HG03103 (cell line): ENCODE results near the gene B4GALNT3.

Experiments
- ATAC-seq: cut with Tn5 transposase; IDR thresholded peaks from one replicate; pipeline ENCODE4 v1.9.1; 2021; ENCODE audit warnings: low read depth; ENCODE audit not compliant: unreplicated experiment

B4GALNT3 gene

DNA sequence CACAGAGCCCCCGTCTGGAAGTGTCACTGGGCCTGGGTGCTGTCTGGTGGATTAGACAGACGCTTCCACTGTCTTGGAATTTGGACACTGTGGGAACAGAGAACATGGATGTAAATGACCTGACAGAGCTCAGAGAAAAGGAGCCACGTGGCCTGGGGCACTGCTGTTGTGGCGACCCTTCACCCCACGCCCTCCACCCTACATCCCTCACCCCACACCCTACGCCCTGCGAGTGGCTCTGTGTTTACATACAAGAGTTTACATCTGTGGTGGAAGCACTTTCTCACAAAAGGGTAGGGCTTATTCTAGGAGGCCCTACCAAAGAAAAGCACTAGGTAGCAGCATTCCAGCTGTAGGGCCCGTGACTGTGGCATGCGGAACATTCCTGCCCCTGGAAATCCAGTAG lies 47.7 kb downstream of the B4GALNT3 start:
- no peak for ATAC-seq

DNA sequence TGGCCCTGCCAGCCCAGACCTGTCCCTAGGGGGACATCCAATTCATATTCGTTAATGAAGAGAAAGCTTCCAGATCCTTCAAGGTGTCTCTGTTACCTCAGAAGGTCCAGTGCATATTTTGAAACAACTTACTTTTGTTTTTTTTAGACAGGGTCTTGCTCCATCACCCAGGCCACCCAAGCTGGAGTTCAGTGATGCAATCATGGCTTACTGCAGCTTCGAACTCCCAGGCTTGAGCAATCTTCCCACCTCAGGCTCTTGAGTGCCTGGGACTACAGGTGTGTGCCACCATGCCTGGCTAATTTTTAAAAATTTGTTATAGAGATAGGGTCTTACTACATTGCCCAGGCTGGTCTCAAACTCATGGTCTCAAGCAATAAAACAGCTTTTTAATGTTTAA lies 48.4 kb downstream of the B4GALNT3 start:
- ATAC-seq, result no peak

DNA sequence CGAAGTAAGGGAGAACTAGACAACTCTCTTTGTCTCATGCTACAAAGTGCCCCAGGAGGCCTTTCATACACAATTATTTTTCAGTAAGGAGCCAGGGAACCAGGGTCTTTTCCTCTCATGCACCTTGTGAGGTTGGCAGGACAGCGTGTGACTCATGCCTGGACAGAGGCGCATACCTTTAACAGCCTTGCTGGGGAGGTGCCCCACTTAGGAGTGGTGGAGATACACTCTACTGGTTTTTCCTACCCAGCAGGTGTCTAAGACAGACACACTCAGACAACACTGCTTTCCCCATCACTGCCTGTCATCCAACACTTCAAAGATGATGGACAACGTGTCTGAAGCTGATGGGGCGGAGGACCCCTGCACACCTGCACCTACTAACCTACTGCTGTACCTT lies 49.1 kb downstream of the B4GALNT3 start:
- ATAC-seq, result no peak

DNA sequence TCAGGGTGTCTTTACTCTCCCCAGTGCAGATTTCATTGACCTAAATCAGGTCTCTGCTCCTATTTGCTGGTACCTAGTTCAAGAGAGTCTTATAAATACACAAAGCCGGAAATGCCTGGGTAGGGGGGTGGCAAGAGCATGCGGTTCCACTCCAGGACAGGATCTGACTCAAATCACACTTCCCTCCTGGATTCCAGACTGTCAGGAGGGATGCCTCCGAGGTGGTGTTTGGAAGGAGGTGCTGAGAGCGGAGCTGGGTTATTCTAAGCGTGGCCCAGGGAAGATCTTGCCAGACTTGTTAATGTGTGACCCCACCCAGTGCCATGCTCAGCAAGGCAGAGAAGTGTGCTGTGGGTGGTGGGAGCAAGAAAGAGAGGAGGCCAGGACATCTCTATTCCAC lies 49.8 kb downstream of the B4GALNT3 start:
- ATAC-seq, result no peak

DNA sequence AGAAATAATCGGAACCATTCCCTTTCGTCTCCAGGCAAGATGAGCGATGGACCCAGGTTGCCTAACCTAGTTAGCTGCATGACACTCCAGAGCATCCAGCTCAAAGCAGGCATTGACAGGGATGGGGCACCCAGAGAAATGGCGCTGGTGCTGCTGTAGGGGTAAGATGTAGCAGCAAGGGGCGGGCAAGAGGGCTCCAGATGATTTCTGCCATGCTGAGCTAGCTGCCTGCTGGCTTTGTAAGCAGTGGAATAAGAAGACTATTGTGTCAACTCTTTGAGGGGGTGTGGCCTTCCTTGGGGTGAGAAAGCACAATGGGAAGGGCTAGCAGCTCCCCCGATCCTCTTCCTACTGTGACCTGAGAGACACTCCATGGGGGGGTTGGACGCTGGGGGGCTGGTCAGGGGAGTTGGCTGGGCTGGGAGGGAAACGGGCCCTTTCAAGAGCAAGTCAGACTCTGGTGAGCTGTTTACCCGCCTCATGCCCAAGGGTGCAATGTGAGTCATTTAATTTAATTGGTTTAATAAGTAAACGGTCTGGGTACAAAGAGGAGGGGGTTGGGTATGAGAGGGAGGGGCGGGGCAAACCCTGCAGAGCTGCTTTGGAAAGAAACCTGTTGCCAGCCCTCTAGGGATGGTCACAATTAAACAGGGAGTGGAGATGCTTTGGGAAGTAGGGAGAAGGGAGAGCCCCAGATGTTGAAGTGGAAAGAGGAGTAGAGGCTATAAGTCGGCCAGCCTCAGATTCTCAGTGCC lies 50.5 kb downstream of the B4GALNT3 start:
- no peak for ATAC-seq

DNA sequence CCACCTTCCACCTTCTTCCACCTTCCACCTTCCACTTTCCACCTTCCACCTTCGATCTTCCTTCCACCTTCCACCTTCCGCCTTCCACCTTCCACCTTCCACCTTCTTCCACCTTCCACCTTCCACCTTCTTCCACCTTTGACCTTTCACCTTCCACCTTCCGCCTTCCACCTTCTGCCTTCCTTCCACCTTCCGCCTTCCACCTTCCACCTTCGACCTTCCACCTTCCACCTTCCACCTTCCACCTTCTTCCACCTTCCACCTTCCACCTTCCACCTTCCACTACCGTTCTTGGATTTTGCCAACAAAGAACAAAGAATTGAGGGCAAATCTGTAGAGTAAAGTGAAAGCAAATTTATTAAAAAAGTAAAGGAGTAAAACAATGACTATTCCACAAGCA lies 53.2 kb downstream of the B4GALNT3 start:
- no peak for ATAC-seq

DNA sequence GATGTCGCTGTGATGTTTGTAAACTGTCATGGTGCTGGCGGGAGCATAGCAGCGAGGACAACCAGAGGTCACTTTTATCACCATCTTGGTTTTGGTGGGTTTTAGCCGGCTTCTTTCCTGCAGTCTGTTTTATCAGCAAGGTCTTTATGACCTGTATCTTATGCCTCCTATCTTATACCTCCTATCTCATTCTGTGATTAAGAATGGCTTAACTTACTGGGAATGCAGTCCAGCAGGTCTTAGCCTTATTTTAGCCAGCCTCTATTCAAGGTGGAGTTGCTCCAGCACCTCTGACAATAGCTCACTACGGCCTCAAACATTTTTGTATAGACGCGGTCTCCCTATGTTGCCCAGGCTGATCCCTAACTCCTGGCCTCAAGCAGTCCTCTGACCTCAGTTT lies 53.7 kb downstream of the B4GALNT3 start:
- ATAC-seq, result no peak

DNA sequence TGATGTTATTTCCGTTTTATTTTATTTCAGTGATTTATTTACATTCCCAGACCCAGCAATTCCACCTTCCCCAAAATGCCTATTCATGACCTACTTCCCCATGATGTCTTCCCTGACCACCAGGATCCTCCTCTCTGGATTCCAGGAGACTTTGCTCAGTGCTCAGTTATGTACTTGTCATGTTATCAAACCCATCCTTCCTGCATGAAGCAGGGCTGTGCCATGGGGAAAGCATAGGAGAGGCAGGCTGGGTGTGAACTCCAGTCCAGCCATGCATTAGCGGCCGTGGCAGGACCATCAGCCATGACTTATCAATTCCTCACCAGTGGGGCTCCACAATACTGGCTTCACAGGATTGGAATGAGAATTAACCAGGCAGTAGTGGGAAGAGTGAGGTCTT lies 57.8 kb downstream of the B4GALNT3 start:
- no peak for ATAC-seq

DNA sequence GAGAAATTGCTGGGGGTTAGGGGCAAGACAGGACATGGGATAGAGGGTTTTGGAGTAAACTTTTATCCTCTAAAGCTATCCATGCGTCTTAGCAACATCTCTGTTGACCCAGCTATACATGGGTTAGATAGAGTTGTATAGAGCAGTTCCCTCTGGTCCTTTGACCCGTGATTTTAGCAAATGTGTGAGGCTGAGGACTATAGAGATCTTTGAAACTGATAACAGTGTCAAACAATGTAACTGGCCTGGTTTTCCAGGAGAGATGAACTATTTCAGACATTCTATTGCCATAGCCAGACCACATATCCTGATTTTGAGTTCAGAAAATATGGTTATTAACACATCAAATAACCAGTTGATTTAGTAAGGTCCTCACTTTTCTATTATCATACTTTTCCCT lies 60.4 kb downstream of the B4GALNT3 start:
- ATAC-seq, result no peak

DNA sequence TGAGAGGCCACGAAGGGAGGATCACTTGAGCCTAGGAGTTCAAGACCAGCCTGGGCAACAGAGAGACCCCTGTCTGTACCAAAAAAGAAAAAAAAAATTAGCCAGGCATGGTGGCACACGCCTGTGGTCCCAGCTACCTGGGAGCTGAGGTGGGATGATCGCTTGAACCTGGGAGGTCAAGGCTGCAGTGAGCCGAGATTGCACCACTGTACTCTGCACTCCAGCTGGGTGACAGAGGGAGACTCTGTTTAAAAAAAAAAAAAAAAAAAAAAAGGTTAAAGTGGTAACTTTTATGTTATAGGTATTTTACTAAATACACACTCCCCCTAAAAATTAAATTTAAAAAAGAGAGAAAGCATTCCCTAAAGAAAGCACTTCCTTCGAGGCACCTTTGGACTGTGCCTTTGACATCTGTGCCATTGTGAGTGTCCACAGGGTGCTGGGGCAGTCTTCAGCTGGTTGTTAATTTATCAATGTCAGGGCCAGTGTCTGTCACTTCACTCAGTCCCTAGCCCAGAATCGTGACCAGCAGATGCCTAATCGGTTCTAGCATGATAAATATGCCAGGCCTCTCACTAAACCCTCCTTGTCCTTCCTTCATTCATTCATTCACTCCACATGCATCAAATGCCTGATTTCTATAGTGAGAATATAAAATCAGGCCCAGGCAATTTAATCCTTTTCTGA lies 63.1 kb downstream of the B4GALNT3 start:
- no peak for ATAC-seq

DNA sequence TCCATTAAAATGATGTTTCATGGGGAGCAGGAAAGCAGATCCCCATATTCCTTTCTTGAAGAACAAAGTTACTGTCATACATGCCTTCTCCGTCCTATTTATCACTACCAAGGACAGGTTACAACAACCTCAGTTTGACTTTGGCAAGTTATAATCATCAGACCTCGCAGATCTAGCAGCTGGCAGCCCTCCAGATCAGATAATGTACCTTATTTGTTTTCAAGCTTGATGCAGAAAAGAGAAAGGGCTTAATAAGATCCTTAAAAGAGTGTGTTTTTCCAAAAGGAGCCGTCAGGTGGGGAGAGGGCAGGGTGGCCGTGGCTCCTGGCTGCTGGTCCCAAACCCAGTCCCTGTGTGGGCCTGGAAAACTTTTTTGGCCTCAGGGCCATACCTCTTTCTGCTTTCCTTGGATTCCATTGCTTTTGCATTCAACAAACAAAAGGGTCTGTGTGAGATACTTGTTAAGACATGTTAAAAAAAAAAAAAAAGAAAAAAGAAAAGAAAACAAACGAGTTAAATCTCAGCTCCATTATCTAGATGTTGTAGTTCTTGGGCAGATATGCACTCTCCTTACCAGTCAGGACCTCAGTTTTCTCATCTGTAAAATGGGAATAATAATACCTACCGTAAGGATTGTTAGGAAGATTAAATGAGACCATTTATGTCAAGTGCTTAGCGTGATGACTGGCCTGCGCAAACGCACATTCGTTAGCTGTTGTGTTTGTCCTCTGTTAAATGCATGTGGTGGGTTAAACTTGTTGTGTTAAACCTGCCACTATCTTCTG lies 64.6 kb downstream of the B4GALNT3 start:
- no peak for ATAC-seq

DNA sequence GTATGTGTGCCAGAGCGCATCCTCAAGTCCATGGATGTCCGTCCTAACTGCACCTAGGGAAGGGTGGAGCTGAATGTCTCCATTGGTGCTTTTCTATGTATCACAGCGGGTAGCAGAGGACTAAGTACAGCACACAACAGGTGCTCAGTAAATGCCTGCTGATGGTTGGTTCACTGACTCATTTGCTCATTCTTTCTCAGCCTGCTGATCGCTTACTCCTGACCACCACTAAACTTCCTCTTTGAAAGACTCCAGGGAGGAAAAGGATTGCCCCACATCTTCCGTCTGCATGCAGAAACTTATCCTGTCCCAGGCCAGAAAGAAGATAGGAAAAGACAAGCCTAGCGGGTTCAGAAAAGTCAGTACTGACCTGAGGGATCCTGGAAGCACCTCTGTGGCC lies 66.3 kb downstream of the B4GALNT3 start:
- ATAC-seq, result no peak

DNA sequence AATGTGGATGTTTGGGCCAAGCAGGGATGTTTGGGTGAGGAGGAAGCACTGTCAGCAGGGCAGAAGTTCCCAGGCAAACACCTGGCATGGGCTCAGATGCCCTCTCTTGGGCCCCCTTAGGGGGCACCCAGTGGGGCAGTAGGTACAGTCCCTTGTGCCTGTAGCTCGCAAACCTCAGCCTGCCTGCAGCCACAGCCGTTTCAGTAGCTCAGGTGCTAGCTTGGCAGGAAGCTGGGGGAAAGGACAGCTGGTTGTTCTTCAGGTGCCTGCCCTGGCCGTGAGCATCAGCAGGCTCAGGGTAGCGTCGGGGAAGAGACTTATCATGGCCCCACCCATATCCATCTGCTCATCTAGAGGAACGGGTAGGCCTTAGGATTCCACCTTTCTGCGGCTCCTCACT lies 67.5 kb downstream of the B4GALNT3 start:
- ATAC-seq, result no peak

DNA sequence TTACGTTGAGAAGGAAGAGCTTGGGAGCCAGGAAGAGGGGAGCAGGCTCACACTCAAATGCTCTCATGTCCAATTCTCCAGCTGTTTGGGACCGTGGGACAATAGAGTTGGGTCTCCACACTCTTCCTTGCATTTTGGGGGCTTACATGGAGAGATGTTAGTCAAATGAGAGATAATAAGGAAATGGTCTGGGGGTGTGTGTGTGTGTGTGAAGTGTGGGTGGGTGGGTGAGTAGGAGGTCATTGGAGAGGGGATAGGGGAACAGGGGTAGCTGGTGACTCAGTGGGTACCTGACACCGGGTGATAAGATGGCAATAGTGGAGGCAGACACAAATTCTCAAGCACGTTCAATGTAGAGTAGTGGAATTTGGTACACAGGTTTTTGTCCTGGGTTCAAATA lies 68.0 kb downstream of the B4GALNT3 start:
- ATAC-seq, result no peak

DNA sequence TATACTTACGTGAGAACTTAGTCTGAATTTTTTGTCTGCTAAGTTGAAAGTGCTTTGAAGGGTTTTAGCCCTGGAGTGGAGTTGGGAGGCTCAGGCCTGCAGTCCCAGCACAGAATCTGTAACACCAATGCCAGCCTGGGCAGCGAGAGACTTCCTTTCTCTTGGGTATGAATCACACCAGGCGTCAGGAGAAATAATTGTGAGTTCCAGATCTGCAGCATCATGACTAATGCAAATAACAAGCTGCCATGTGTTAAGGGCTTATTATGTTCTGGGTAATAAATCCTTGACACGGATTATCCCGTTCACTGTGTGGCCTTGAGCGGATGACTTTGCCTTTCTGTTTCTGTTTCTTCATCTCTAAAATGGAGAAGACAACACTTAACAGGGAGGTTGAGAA lies 70.6 kb downstream of the B4GALNT3 start:
- no peak for ATAC-seq

DNA sequence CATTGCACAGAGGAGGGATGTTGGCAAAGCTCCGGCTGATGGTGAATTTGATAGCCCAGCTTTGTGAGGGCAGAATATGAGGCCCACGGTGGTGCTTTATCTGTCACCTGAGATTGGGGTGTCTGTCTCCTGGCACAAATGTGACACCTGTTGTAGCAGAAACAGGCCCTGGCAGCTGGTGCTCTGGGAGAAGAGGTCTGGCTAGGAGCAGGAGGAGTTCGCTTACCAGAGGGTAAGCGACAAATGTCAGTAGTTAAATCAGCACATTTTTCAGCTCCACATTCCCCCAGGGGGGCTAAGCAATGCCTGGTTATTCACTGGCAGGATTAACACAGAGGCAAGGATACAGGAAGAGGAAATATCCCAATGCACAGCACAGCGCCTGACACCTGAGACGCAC lies 71.1 kb downstream of the B4GALNT3 start:
- ATAC-seq, result no peak

DNA sequence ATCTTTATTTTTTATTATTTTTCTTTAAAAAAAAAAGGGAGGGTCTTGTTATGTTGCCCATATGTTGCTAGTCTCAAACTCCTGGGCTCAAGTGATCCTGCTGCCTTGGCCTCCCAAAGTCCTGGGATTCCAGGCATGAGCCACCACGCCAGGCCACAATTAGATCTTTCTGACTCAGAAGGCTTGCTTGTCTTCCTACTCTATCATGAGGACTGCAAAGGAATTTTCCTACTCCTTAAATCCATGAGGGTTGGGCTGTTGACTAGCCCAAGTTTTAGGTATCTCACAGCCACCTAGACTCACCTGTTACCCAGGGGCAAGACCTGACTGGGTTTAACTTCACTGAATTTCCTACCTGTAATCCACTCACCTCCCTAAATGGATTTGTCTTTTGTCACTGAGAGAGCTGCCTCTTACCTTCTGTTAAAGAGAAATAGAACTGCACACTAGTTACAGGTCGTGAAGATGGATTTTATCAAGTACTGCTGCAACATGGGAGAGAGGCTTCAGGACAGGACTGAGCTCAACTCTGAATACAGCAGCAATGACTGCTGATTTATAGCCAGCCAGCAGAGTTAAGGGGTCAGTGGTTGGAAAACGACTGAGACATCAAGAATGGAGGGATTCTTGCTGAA lies 72.3 kb downstream of the B4GALNT3 start:
- ATAC-seq, result no peak

DNA sequence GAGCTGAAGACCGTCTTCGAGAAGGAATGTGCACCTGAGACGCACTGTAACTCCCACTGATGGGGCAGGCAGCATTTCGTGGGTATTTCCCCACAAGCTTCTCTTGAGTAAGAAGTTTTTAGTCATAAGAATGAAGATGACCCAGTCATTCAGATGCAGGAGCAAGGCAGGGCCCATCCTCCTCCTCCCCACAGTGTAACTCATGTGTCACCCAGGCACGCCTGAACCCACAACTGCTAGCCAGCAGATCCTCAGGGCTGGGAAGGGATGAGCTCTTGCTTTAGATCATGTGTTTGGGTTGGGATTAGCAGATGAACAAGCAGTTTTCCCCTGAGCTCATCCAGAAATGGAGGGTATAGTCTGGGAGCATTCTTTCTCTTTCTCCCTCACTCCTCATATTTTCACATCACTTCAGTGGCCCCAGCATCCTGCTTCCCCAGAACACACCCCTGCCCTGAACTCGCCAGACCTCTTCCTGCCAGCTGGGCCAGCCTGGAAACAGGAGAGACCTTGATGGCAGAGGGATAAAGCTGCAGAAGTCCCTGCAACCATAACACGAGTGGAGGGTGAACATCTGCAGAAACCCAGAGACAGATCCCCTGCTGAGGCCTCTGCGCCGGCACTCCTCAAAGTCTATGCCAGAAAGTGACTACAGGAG lies 73.3 kb downstream of the B4GALNT3 start:
- no peak for ATAC-seq

DNA sequence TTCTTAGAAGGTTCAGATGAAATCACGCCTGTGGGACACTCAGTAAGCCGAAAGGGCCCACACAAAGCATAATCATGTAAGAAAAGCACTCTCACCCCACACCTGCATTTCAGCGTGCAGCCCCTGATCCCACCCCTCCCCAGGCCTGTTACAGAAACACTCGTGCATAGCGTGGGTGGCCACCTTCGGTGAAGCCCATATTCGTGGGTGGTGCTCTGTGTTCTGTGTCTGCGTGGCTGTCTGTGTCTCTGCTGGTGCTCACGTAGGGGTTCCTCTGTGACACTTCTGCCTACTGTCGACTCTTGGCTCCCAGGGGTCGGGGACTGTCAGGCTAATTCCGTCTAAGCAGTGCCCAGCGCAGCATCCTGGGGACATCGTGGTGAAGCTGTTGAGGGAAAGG lies 74.0 kb downstream of the B4GALNT3 start:
- no peak for ATAC-seq

DNA sequence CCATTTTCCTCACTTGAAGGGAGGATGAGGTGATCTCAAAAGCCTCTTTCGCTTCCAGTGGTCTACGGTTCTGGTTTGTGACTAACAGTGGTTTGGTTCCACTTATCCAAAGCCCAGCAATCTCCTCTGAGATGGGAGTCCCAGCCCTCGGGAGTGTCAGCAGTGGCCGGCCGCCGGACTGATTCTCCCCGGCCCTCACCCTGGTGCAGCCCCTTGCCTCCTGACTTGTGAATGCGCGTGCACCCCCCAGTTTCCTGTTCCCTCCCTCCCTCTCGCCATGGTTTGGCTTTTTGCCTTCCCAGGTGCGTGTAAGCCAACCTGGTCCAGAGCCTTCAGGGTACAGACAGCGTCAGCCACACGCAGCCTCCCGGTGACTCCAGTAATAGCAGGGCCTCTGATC lies 74.5 kb downstream of the B4GALNT3 start:
- no peak for ATAC-seq

DNA sequence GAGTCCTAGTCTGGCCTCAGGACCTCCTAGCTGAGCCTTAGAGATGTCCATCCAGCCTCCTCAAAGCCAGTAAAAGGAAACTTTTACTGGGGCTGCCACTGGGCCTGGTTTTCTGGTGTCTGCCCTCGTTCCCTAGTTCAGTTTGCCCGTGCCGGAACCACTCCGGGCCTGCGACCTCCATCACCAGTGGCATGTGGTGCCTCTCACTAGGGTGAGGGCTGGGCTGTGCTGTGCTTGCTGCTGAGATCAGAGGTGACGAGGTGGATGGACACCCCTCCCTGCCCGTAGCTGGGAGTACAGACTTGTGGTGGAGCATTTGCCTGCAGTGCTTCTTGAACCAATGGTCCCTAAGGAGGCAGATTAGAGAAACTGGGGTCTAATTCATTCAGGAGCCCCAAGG lies 75.7 kb downstream of the B4GALNT3 start:
- ATAC-seq, result no peak
